Esophagus squamous epithelium (tissue), 4 donors: ENCODE results near the gene FANK1.

Experiments
- POLR2A ChIP-seq, 4 donors: fragments of 450-650 bp; IDR thresholded peaks; one replicate each; pipeline ENCODE4 v1.6.1; 2017; ENCODE audit warnings: antibody characterized with exemption in 4 of 4, mild to moderate bottlenecking in 4 of 4, moderate library complexity in 3 of 4
- TF ChIP-seq, protein P1 (sequence below), 6 experiments: fragments of 450-650 bp in 4 of 6; fragments of 200-600 bp in 2 of 6; sonication (generic) in 2 of 6; IDR thresholded peaks; one replicate each; pipeline ENCODE4 v1.5.1; 2016 to 2019; ENCODE audit warnings: antibody characterized with exemption in 6 of 6, mild to moderate bottlenecking in 4 of 6, moderate library complexity in 4 of 6

DNA sequence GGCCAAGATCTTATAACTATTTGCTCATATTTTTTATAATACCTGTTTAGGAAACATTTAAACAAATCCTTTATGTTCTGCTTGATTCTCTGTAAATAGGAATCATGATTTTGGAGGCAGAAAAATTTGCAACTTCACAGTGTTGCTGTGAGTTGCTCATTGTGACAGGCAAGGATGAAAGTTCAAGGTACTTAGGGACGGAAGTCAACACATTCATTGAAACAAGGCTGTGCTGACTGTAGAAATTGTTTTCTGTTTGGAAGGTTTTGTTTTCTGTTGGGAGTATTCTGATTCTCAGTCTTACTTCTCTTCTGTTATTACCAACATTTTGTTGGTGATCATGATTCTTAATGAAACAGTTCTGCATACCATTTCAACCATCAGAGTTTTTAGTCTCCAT lies 54.9 kb downstream of the FANK1 start:
- TF ChIP-seq, protein P1, sequence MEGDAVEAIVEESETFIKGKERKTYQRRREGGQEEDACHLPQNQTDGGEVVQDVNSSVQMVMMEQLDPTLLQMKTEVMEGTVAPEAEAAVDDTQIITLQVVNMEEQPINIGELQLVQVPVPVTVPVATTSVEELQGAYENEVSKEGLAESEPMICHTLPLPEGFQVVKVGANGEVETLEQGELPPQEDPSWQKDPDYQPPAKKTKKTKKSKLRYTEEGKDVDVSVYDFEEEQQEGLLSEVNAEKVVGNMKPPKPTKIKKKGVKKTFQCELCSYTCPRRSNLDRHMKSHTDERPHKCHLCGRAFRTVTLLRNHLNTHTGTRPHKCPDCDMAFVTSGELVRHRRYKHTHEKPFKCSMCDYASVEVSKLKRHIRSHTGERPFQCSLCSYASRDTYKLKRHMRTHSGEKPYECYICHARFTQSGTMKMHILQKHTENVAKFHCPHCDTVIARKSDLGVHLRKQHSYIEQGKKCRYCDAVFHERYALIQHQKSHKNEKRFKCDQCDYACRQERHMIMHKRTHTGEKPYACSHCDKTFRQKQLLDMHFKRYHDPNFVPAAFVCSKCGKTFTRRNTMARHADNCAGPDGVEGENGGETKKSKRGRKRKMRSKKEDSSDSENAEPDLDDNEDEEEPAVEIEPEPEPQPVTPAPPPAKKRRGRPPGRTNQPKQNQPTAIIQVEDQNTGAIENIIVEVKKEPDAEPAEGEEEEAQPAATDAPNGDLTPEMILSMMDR (IDR thresholded peaks at IDR 0.05), result no peak
- TF ChIP-seq POLR2A (IDR thresholded peaks at IDR 0.05), result no peak
